GM12891 (cell line): ENCODE measurements around the gene TAF1C.

Source experiments
- DNase-seq: peaks from one replicate; pipeline ENCODE4 v3.0.0; 2011; ENCODE audit warnings: low spot score; ENCODE audit not compliant: insufficient read length
- FAIRE-seq: peaks from 2 replicates; lab custom pipeline; 2011; peaks lifted over from hg19 to GRCh38; lab: Jason Lieb, UNC
- PAX5 ChIP-seq: IDR thresholded peaks from 2 replicates; pipeline ENCODE4 v1.6.1; 2011; ENCODE audit warnings: low read length, moderate library complexity, mild to moderate bottlenecking; ENCODE audit not compliant: insufficient read depth, severe bottlenecking
- POLR2A ChIP-seq: IDR thresholded peaks from 2 replicates; pipeline ENCODE4 v1.6.1; 2011; ENCODE audit warnings: low read depth, low read length, control low read depth
- POLR2AphosphoS5 ChIP-seq: IDR thresholded peaks from 2 replicates; pipeline ENCODE4 v1.6.1; 2011; ENCODE audit warnings: low read depth, low read length, control low read depth
- POU2F2 ChIP-seq: IDR thresholded peaks from 2 replicates; pipeline ENCODE4 v1.6.1; 2011; ENCODE audit warnings: low read depth, mild to moderate bottlenecking, control low read depth, low read length, moderate library complexity
- SPI1 ChIP-seq: IDR thresholded peaks from 2 replicates; pipeline ENCODE4 v1.6.1; 2011; ENCODE audit warnings: low read depth, low read length, control low read depth
- TAF1 ChIP-seq: IDR thresholded peaks from 2 replicates; pipeline ENCODE4 v1.6.1; 2011; ENCODE audit warnings: low read depth, low read length, control low read depth

TAF1C gene

DNA sequence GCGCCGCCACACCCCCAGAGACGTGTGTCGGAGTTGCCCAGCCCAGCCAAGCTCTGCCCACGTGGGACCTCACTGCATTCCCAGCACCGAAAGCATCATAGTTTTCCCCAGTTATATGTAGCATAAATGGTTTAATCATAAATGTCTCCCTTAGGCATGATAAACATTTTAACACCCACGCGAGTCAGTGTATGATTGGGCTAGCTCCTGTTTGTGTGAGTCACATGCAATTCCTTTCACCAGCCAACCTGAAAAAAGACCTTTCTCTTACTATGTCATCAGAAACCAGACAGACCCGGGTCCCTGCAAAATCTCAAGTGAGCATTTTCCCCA is 9.2 kb downstream of the TAF1C start:
- no peak for FAIRE-seq
- TF ChIP-seq TAF1 (no peak), SPI1 (no peak), PAX5 (no peak), POLR2AphosphoS5 (no peak), POLR2A (no peak), POU2F2 (no peak)
- DNase-seq: no peak

- TF ChIP-seq POU2F2: no peak
- 0 out of 2 replicates have a peak, but pooled peaks have one; percentile 43 for TF ChIP-seq POLR2AphosphoS5
- no peak for TF ChIP-seq POLR2A
- no peak for TF ChIP-seq SPI1
- no peak for TF ChIP-seq TAF1
- no peak for TF ChIP-seq PAX5
- DNase-seq (no peak), FAIRE-seq (no peak)
These were observed 10.4 kb downstream of the TAF1C start for GRCh38 chr16:84176192-84177053.

DNA sequence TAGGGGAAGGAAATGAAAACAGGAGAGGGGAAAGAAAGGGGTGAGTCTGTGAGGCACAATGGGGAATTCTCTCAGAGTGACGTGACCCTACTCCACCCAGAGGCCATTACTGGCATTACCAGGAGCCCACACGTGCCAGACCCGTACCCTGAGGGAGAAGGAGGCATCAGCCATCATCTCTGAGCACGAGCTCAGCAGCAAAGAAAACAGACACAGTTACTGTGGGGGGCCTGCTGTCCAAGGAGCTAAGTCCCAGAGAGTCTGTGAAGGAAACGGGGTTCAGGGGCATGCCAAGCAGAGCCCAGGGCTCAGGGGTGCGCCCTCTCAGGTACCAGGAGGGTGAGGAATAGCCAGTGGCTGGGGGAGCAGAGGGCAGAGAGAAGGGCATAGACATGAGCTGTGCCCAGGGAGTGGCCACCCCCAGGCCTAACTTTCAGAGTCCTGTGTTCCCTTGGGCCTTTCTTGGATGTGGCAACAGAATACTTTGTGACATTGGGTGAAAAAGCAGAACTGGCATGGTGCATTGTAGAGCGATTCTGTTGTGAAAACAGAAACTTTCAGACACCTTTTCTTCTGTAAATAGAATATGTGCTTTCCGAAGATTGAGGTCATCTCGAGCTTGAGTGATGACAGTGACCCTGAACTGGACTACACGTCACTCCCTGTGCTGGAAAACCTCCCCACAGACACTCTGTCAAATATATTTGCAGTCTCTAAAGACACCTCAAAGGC is 11.3 kb downstream of the TAF1C start:
- peak; percentile 40 for FAIRE-seq
- DNase-seq: no peak

GRCh38 chr16:84174396-84174795 is 12.5 kb downstream of the TAF1C start:
- FAIRE-seq (no peak), DNase-seq (no peak)
- TF ChIP-seq PAX5 (no peak), POU2F2 (no peak), SPI1 (no peak), POLR2A (no peak), TAF1 (no peak)

More for the DNA sequence above, 11.3 kb downstream of the TAF1C start:
- TF ChIP-seq SPI1: peak; percentile 85
- TF ChIP-seq POLR2A: no peak

- TF ChIP-seq TAF1 (no peak), PAX5 (no peak), POLR2A (no peak), POU2F2 (no peak), SPI1 (no peak), POLR2AphosphoS5 (no peak)
- FAIRE-seq (no peak), DNase-seq (no peak)
These were observed 17.0 kb downstream of the TAF1C start for GRCh38 chr16:84169765-84170310.

DNA sequence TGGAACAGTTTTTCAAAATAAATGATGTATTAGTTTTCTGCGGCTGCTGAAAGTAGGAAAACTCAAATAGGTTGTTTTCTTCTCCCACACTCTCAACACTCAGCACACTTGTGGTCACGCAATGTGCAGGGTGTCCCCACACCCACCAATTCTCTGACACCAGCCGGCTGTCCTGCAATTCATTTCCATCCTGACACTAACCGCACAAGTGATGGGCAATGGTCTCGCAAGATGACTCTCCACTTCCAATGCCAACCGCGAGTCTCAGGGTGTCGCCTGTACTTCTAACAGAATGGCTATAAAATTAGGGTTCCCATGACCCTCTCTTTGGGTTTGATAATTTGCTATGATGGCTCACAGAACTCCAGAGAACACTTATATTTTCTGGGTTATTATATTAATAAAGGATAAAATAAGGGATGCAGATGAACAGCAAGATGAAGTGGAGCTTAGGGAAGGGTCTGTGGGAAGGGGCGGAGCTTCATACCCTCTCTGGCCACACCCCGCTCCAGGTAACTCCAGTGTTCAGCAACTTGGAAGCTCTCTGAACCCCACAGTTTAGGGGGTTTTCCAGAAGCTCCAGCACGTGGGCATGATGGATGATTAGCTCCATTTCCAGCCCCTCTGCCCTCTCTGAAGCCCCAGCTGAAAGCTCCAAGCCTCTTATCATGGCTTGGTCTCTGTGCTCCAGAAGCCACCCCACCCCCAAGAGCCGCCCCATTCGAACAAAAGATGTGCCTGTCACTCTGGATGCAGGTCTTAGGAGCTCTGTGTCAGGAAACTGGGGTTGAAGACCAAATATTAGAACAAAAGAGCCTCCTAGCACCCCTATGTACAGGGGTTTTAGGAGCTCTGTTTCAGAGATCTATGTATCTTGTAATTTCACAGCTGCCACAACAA is 19.8 kb downstream of the TAF1C start:
- DNase-seq: no peak
- FAIRE-seq: no peak
- TF ChIP-seq TAF1 (no peak), POU2F2 (no peak), POLR2AphosphoS5 (no peak), SPI1 (no peak), PAX5 (no peak), POLR2A (no peak)

DNA sequence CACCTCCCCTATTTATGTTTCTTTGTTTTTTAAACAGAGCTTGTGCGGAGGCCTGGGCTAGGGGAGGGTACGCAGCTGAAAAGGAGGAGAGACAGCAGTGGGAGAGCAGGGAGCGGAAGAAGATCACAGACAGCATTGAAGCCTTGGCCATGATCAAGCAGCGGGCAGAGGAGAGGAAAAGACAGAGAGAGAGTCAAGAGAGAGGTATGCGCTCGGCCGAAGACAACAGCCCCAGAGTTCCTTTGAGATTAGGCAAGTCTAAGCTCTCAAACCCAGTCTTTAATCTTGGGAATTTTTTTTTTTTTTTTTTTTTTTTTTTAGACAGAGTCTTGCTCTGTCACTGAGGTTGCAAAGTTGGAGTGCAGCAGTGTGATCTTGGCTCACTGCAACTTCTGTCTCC is 21.1 kb downstream of the TAF1C start:
- FAIRE-seq: no peak
- DNase-seq: no peak
- no peak for TF ChIP-seq POU2F2
- no peak for TF ChIP-seq POLR2AphosphoS5
- TF ChIP-seq TAF1: no peak
- TF ChIP-seq SPI1: no peak
- no peak for TF ChIP-seq POLR2A
- TF ChIP-seq PAX5: no peak

DNA sequence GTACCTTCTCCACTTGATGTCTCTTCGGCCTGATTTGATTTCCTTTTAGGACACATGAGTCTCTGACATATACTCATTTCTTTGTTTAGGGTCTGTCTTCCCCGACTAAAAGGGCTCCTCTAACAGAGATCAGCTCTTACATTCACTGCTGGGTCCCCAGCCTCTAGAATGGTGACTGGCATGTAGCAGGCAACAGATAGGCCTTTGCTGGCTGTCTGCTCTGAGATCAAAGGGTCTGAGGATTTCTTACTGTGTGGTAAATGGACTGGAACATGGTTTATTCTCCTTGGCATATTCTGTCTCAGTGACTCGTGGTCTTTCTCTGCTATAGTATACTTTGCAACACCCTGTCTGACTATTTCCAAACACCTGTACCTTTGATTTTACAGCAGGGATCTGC is 25.1 kb downstream of the TAF1C start:
- DNase-seq (no peak), FAIRE-seq (no peak)
- no peak for TF ChIP-seq TAF1
- TF ChIP-seq POLR2A: no peak
- no peak for TF ChIP-seq PAX5
- TF ChIP-seq POU2F2: no peak
- no peak for TF ChIP-seq POLR2AphosphoS5
- no peak for TF ChIP-seq SPI1

DNA sequence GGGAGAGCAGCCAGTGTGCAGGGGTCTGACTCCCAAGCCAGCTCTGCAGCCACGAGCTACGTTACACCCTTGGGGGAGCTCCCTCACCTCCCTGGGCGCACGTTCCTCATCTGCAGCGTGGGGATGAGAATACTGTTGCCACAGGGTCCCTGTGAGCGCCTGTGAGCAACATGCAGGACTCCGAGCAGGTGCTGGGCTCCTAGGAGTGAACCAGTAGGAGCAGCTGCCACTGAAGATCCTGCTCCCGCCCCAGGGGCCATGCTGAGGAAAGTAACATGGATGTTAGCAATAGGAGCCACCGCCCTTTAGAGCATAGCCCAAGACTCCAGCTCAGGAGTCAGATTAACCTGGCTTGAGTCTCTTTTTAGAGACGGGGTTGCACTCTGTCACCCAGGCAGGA is 25.8 kb downstream of the TAF1C start:
- TF ChIP-seq TAF1 (no peak), POLR2A (no peak), SPI1 (no peak), POLR2AphosphoS5 (no peak), POU2F2 (no peak), PAX5 (no peak)
- DNase-seq (no peak), FAIRE-seq (no peak)
